ENCODE measurements around the gene TMEM80.

TMEM80 gene

GRCh38 chr11:656866-657265, 38.8 kb upstream of the TMEM80 start:
- no peaks in the 10 kb centered on the region for H3K9me2 ChIP-seq (replicated peaks; ENCODE audit: low read depth, low read length)
- H3K4me1 ChIP-seq (ENCODE audit: insufficient read depth, low read length, poor library complexity, severe bottlenecking) = no peaks in the 10 kb centered on the region
- H3K27me3 ChIP-seq (ENCODE audit: insufficient read depth, low read length, poor library complexity, severe bottlenecking) = no peaks in the 10 kb centered on the region
- no peak overlapping the region for H3K4me2 ChIP-seq (ENCODE audit: low read depth, low read length, poor library complexity, severe bottlenecking)
- H3F3A ChIP-seq (ENCODE audit: low read depth) = no peaks in the 10 kb centered on the region
- no peak overlapping the region for H2AFZ ChIP-seq (ENCODE audit: low read length)
- H3K9me3 ChIP-seq (ENCODE audit: insufficient read depth, low read depth, low read length) = no peaks in the 10 kb centered on the region
- H4K20me1 ChIP-seq (ENCODE audit: insufficient read depth, low read length, poor library complexity, severe bottlenecking) = no peaks in the 10 kb centered on the region
- H3K79me2 ChIP-seq (ENCODE audit: insufficient read depth, low read length) = no peaks in the 10 kb centered on the region
- H3K4me3 ChIP-seq (ENCODE audit: low read length, poor library complexity, severe bottlenecking) = no peak overlapping the region
- no peak overlapping the region for H3K9ac ChIP-seq (ENCODE audit: low read depth, low read length, poor library complexity, severe bottlenecking)
- TF ChIP-seq CTCF (conservative IDR thresholded peaks at IDR 0.05; ENCODE audit: low read length) (no peak), EZH2phosphoT487 (IDR thresholded peaks at IDR 0.05; ENCODE audit: borderline replicate concordance) (no peak)
- peaks cover 45% of the 10 kb centered on the region; the same call in 1 of the 2 replicates for H3K36me3 ChIP-seq (ENCODE audit: insufficient read depth, low read length)

GRCh38 chr11:657691-658126, 37.9 kb upstream of the TMEM80 start:
- TF ChIP-seq CTCF (conservative IDR thresholded peaks at IDR 0.05; ENCODE audit: low read length) (no peak), EZH2phosphoT487 (IDR thresholded peaks at IDR 0.05; ENCODE audit: borderline replicate concordance) (no peak)
- H3K4me2 ChIP-seq (ENCODE audit: low read depth, low read length, poor library complexity, severe bottlenecking) = no peak overlapping the region
- H3K9ac ChIP-seq (ENCODE audit: low read depth, low read length, poor library complexity, severe bottlenecking) = no peak overlapping the region
- no peak overlapping the region for H3K4me3 ChIP-seq (ENCODE audit: low read length, poor library complexity, severe bottlenecking)
- no peaks in the 10 kb centered on the region for H3K9me2 ChIP-seq (replicated peaks; ENCODE audit: low read depth, low read length)
- H3K79me2 ChIP-seq (ENCODE audit: insufficient read depth, low read length) = no peaks in the 10 kb centered on the region
- H3K27me3 ChIP-seq (ENCODE audit: insufficient read depth, low read length, poor library complexity, severe bottlenecking) = no peaks in the 10 kb centered on the region
- H3K9me3 ChIP-seq (ENCODE audit: insufficient read depth, low read depth, low read length) = no peaks in the 10 kb centered on the region
- no peak overlapping the region for H2AFZ ChIP-seq (ENCODE audit: low read length)
- no peaks in the 10 kb centered on the region for H4K20me1 ChIP-seq (ENCODE audit: insufficient read depth, low read length, poor library complexity, severe bottlenecking)
- peaks cover 41% of the 10 kb centered on the region; the same call in 1 of the 2 replicates for H3K36me3 ChIP-seq (ENCODE audit: insufficient read depth, low read length)
- no peaks in the 10 kb centered on the region for H3K4me1 ChIP-seq (ENCODE audit: insufficient read depth, low read length, poor library complexity, severe bottlenecking)
- no peaks in the 10 kb centered on the region for H3F3A ChIP-seq (ENCODE audit: low read depth)

- H3K9ac ChIP-seq (ENCODE audit: low read depth, low read length, poor library complexity, severe bottlenecking) = no peak overlapping the region
- H3K4me2 ChIP-seq (ENCODE audit: low read depth, low read length, poor library complexity, severe bottlenecking) = no peak overlapping the region
- H4K20me1 ChIP-seq (ENCODE audit: insufficient read depth, low read length, poor library complexity, severe bottlenecking) = no peaks in the 10 kb centered on the region
- H3K9me2 ChIP-seq (replicated peaks; ENCODE audit: low read depth, low read length) = no peaks in the 10 kb centered on the region
- H3F3A ChIP-seq (ENCODE audit: low read depth) = no peaks in the 10 kb centered on the region
- H3K4me3 ChIP-seq (ENCODE audit: low read length, poor library complexity, severe bottlenecking) = no peak overlapping the region
- no peak for TF ChIP-seq EZH2phosphoT487 (IDR thresholded peaks at IDR 0.05; ENCODE audit: borderline replicate concordance)
- TF ChIP-seq CTCF (conservative IDR thresholded peaks at IDR 0.05; ENCODE audit: low read length) = no peak
- peaks cover 42% of the 10 kb centered on the region; the same call in 1 of the 2 replicates for H3K36me3 ChIP-seq (ENCODE audit: insufficient read depth, low read length)
- no peaks in the 10 kb centered on the region for H3K4me1 ChIP-seq (ENCODE audit: insufficient read depth, low read length, poor library complexity, severe bottlenecking)
- no peaks in the 10 kb centered on the region for H3K9me3 ChIP-seq (ENCODE audit: insufficient read depth, low read depth, low read length)
- H3K27me3 ChIP-seq (ENCODE audit: insufficient read depth, low read length, poor library complexity, severe bottlenecking) = no peaks in the 10 kb centered on the region
- H2AFZ ChIP-seq (ENCODE audit: low read length) = no peak overlapping the region
- H3K79me2 ChIP-seq (ENCODE audit: insufficient read depth, low read length) = no peaks in the 10 kb centered on the region
Measured at GRCh38 chr11:659532-660085, 36.0 kb upstream of the TMEM80 start.
